Lung (tissue), 12 donors: Measurements from ENCODE around the gene MYO1F. TPM values are rescaled to one million over a fixed set of nuclear protein-coding genes. Genes with fewer than 3 reads are reported as not detected.
A peak's percentile ranks its signal among the peaks of the same experiment; 100 is the strongest.

Experiments
- ATAC-seq: fragments of 200-7000 bp; cut with Tn5 transposase; one replicate; pipeline ENCODE4 v1.9.1; 2020; ENCODE audit warnings: moderate number of reproducible peaks; ENCODE audit not compliant: insufficient read depth, low FRiP score
- DNase-seq, 3 donors: peaks; one replicate each; pipeline ENCODE4 v3.0.0-alpha.2; 2013 to 2017
- H3K27ac ChIP-seq, 2 donors: one replicate each; pipeline ENCODE4 v1.5.1; 2013; ENCODE audit warnings: mild to moderate bottlenecking in 2 of 2, moderate library complexity in 2 of 2, control low read depth in 1 of 2, inconsistent platforms in 1 of 2, low read depth in 1 of 2, low read length in 1 of 2
- H3K27me3 ChIP-seq, 3 donors: one replicate each; pipeline ENCODE4 v1.5.1; 2013; ENCODE audit warnings: low read length in 2 of 3; ENCODE audit not compliant: control insufficient read depth in 3 of 3, insufficient read depth in 3 of 3
- H3K36me3 ChIP-seq, 4 donors: one replicate each; pipeline ENCODE4 v1.5.1; 2013; ENCODE audit warnings: low read length in 4 of 4, mild to moderate bottlenecking in 1 of 4, moderate library complexity in 1 of 4; ENCODE audit not compliant: control insufficient read depth in 4 of 4, insufficient read depth in 4 of 4
- H3K4me1 ChIP-seq, 5 donors: one replicate each; pipeline ENCODE4 v1.5.1; 2013; ENCODE audit warnings: low read length in 5 of 5, mild to moderate bottlenecking in 2 of 5, moderate library complexity in 1 of 5; ENCODE audit not compliant: control insufficient read depth in 5 of 5, insufficient read depth in 5 of 5
- H3K4me3 ChIP-seq: one replicate; pipeline ENCODE4 v1.5.1; 2013; ENCODE audit warnings: mild to moderate bottlenecking, control low read depth, moderate library complexity
- H3K9ac ChIP-seq, 2 donors: one replicate each; pipeline ENCODE4 v1.5.1; 2013; ENCODE audit warnings: low read length in 2 of 2, control low read depth in 1 of 2; ENCODE audit not compliant: insufficient read depth in 1 of 2
- H3K9me3 ChIP-seq, 4 donors: one replicate each; pipeline ENCODE4 v1.5.1; 2013; ENCODE audit warnings: low read length in 3 of 4, mild to moderate bottlenecking in 1 of 4, moderate library complexity in 1 of 4; ENCODE audit not compliant: control insufficient read depth in 4 of 4, insufficient read depth in 3 of 4
- WGBS, 2 donors: extraction: QIAGEN DNeasy Blood & Tissue Kit; methylation state at CpG; one replicate each; pipeline ENCODE4 v1.1.7; 2013; 5-methylcytosine and 5-hydroxymethylcytosine counted together
- polyA plus RNA-seq, 2 donors: library from polyadenylated mRNA; stranded (reverse); fragments of 200-250 nt; gene quantifications; one replicate each; pipeline ENCODE4 v1.2.1, GENCODE V29; 2013
- total RNA-seq, 2 donors: library from RNA; depleted of rRNA in 1 of 2; stranded (reverse); fragments of >200 nt in 1 of 2; gene quantifications; one replicate each; pipeline ENCODE4 v1.2.1, GENCODE V29; 2014 to 2021
- TF ChIP-seq, protein P1 (sequence below): IDR thresholded peaks from 2 replicates; pipeline ENCODE4 v1.5.1; 2012; ENCODE audit warnings: mild to moderate bottlenecking; ENCODE audit errors: control extremely low read depth, extremely low read depth
- donor health status: control.
- donor health status: control.
- donor health status: Bipolar disorder and iron deficiency.
- donor health status: healthy.
- donor health status: DM: yes; HTN: yes; CAD: no.

MYO1F gene
- total and polyA plus RNA-seq, 4 donors, result 23.4 to 127 (median 73.2) TPM

DNA sequence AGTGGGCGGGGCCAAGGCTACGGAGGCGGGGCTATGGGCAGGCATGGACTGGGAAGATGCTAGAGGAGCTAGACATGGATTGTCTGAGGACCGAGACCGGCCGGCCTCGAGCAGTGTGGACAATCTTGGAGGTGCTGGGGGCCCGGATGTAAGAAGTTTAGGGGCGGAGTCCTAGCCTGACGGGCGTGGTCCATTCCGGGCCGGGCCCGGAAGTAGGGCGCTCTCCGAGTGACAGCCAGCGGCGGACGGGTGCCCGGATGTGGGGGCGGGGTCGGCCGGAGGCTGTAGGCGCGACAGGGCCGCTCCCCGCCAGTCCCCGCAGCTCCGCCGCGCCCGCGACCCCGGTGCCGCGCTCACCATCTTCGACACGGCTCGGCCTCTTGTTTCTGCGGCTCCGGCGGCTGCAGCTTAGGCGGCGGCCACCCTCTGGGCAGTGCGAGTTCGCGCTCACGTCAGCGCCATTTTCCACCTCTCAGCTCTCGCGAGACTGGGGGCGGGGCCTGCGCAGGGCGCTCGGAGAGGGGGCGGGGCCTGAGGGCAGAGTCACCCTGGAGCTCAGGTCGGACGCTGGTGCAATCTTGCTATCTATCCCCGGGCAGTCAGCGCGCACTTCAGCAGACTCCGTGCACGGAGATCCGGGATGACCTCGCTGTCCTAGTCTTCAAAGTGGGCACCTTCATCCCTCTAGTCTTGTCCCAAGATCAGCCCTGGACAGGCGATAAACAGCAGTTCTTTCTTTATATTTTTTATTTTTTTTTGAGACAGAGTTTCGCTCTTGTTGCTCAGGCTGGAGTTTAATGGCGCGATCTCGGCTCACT is 63.3 kb downstream of the MYO1F start, which contains the start of gene ZNF414:
ZNF414 (minus strand) TSS at position 481 of the 818 bp plus-strand sequence; CDS start at position 360, 121 bp downstream.
- H3K27ac ChIP-seq, result peak within 1 kb of the TSS; percentile 98 to 100
- H3K4me1 ChIP-seq, result peaks cover 4 to 13% (median 7%) of the 10 kb centered on the region in 5 donors
- no peaks in the 10 kb centered on the region for H3K27me3 ChIP-seq
- WGBS, 2 donors, result 1% methylated on average over 63 to 70 of the region's 70 CpGs
- DNase-seq, result peak; percentile 96
- peak; percentile 95 for ATAC-seq
- H3K9me3 ChIP-seq, result no peaks in the 10 kb centered on the region
- TF ChIP-seq, protein P1, sequence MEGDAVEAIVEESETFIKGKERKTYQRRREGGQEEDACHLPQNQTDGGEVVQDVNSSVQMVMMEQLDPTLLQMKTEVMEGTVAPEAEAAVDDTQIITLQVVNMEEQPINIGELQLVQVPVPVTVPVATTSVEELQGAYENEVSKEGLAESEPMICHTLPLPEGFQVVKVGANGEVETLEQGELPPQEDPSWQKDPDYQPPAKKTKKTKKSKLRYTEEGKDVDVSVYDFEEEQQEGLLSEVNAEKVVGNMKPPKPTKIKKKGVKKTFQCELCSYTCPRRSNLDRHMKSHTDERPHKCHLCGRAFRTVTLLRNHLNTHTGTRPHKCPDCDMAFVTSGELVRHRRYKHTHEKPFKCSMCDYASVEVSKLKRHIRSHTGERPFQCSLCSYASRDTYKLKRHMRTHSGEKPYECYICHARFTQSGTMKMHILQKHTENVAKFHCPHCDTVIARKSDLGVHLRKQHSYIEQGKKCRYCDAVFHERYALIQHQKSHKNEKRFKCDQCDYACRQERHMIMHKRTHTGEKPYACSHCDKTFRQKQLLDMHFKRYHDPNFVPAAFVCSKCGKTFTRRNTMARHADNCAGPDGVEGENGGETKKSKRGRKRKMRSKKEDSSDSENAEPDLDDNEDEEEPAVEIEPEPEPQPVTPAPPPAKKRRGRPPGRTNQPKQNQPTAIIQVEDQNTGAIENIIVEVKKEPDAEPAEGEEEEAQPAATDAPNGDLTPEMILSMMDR, result no peak
- peak within 1 kb of the TSS; percentile 63 to 83 for H3K9ac ChIP-seq
- H3K4me3 ChIP-seq, result peak within 1 kb of the TSS; percentile 88
- peaks cover 0 to 10% (median 1%) of the 10 kb centered on the region in 4 donors for H3K36me3 ChIP-seq

DNA sequence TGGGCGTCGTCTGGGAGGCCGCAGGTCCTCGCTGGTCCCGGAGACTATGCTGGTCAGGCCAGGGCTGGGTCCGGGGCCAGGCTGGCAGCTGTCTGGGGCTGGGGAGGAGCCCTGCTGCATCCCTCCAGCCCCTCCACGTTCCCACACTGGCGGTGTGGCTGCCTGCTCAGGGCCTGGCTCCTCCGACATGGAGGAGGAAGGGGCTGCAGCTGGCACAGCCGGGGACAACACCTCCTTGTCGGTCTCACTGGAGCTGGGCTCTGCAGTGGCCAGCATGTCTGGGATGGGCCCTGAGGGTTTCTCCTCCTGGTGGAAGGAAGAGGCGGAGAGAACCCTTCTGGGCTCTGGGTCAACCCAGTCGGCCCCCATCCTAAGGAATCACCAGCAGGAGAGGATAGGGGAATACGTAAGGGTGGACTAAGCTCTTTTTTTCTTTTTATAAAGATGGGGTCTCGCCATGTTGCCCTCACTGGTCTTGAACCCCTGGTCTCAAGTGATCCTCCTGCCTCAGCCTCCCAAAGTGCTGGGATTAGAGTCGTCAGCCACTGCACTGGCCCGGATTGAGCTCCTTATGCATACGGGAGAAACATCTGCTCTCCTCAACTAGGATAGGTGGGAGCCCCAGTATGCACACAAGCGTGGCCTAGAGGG is 64.1 kb downstream of the MYO1F start:
- Histone ChIP-seq H3K36me3 (peaks cover 0 to 10% (median 1%) of the 10 kb centered on the region in 4 donors), H3K9ac (peak overlapping the region; percentile 33 to 72), H3K27me3 (no peaks in the 10 kb centered on the region), H3K27ac (peak overlapping the region; percentile 98 to 100), H3K4me3 (peak overlapping the region; percentile 88), H3K9me3 (no peaks in the 10 kb centered on the region), H3K4me1 (peaks cover 4 to 12% (median 7%) of the 10 kb centered on the region in 5 donors)
- 59 to 65% methylated on average over 19 of the region's 19 CpGs for WGBS, 2 donors
- no peak for DNase-seq
- ATAC-seq, result no peak
- TF ChIP-seq, protein P1, result no peak

DNA sequence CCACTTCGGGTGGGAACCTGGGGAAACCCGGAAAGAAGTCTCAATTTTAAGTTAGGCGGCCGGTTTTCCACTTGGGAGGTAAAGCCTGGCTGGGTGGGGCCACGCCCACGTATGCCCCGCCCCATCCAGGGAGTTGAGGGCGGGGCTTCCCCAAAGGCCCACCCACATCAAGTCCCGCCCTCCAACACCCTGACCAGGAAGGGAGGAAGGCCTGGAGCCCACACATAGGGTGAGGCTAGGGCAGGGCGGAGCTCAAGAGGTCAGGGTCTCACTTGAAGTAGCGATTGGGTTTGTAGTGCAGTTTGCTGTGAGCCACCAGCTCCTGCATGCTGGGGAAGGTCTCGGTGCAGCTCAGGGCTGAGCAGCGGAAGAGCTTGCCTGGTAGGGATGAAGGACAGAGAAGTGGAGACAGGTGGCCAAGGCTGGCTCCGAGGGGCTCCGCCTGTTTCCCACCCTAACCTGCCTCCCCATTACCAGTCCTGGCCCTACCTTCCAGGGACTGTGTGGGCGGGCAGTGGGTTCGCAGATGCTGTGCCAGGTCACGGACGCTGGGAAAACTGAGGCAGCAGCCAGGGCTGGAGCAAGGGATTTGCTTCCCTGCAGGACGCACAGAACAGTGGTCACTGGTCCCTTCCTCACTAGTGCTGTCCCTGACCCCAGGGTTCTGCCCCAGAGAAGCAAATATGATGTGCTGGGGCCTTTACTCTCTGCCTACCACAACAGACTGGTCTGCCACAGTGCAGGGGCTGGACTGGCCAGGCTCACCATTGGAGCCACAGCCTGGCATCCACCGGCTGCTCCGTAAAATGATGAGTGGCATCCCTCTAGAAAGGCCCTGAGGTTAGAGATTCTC is 64.9 kb downstream of the MYO1F start:
- Histone ChIP-seq H3K4me3 (no peak overlapping the region), H3K9ac (no peak overlapping the region), H3K9me3 (no peaks in the 10 kb centered on the region), H3K27ac (peak overlapping the region in 1 of 2 donors; percentile 100), H3K27me3 (no peaks in the 10 kb centered on the region), H3K36me3 (peaks cover 0 to 10% (median 1%) of the 10 kb centered on the region in 4 donors), H3K4me1 (peaks cover 4 to 11% (median 7%) of the 10 kb centered on the region in 5 donors)
- WGBS, 2 donors, result 82 to 85% methylated on average over 22 of the region's 22 CpGs
- DNase-seq (no peak), ATAC-seq (no peak)
- TF ChIP-seq, protein P1, result no peak
